Suprapubic skin (tissue), 3 donors: Measurements from ENCODE around the gene GPR75.

Experiments used
- CTCF ChIP-seq, 2 donors: fragments of 200-600 bp in 1 of 2; fragments of 450-650 bp in 1 of 2; sonication (generic) in 1 of 2; IDR thresholded peaks; one replicate each; pipeline ENCODE4 v1.5.1; 2016 to 2019; ENCODE audit warnings: antibody characterized with exemption in 2 of 2, mild to moderate bottlenecking in 1 of 2, moderate library complexity in 1 of 2
- EP300 ChIP-seq: sonication (generic); formaldehyde crosslinking; IDR thresholded peaks from one replicate; pipeline ENCODE4 v1.6.1; 2017; ENCODE audit warnings: antibody characterized with exemption

DNA sequence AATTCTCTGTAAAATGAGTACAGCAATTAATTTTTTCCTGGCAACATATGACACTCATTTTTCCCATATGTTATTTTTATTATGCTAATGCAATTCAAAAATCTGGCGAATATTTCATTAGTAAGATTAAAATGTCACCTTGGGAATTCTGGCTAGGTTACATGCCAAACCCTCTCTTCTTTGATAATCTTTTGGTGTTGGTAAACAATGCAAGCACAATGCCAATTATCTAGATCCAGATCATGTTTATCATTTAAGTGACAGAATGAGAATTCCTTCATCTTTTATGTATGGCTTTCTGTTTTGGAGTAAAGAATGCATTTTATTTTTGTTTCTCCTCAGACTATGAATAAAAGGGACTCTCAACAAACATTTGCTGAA, 33.7 kb downstream of the GPR75 start:
- no peak for TF ChIP-seq CTCF (IDR thresholded peaks at IDR 0.05)
- no peak for TF ChIP-seq EP300
